Small intestine (tissue), 7 donors: ENCODE measurements around the gene VWA5B1. TPM values are rescaled to one million over a fixed set of nuclear protein-coding genes. Genes with fewer than 3 reads are reported as not detected.

ENCODE experiments used
- DNase-seq, 2 donors: peaks; one replicate each; pipeline versions ENCODE4 v3.0.0 to v3.0.0-alpha.2; 2013
- FAIRE-seq: peaks from 2 replicates; lab custom pipeline; 2012; peaks lifted over from hg19 to GRCh38; lab: Jason Lieb, UNC
- H3K27ac ChIP-seq, 3 donors: one replicate each; pipeline ENCODE4 v1.5.1; 2013; ENCODE audit warnings: low read length in 2 of 3, mild to moderate bottlenecking in 2 of 3, control low read depth in 1 of 3, inconsistent platforms in 1 of 3, low read depth in 1 of 3, moderate library complexity in 1 of 3
- H3K27me3 ChIP-seq, 3 donors: one replicate each; pipeline ENCODE4 v1.6.1; 2013; ENCODE audit warnings: low read length in 3 of 3, inconsistent platforms in 1 of 3; ENCODE audit not compliant: control insufficient read depth in 3 of 3, insufficient read depth in 3 of 3
- H3K36me3 ChIP-seq, 3 donors: one replicate each; pipeline ENCODE4 v1.6.1; 2013; ENCODE audit warnings: low read length in 3 of 3, inconsistent platforms in 1 of 3, low read depth in 1 of 3, mild to moderate bottlenecking in 1 of 3, moderate library complexity in 1 of 3; ENCODE audit not compliant: control insufficient read depth in 3 of 3, insufficient read depth in 2 of 3
- H3K4me1 ChIP-seq, 3 donors: one replicate each; pipeline ENCODE4 v1.6.1; 2013; ENCODE audit warnings: low read length in 2 of 3, inconsistent platforms in 1 of 3, low read depth in 1 of 3, mild to moderate bottlenecking in 1 of 3, moderate library complexity in 1 of 3; ENCODE audit not compliant: control insufficient read depth in 3 of 3, insufficient read depth in 2 of 3
- H3K4me3 ChIP-seq, 3 donors: one replicate each; pipeline ENCODE4 v1.5.1; 2013; ENCODE audit warnings: low read length in 3 of 3, control low read depth in 1 of 3, inconsistent platforms in 1 of 3, low read depth in 1 of 3, mild to moderate bottlenecking in 1 of 3, moderate library complexity in 1 of 3
- H3K9me3 ChIP-seq, 2 donors: one replicate each; pipeline ENCODE4 v1.6.1; 2013; ENCODE audit warnings: low read depth in 1 of 2, low read length in 1 of 2; ENCODE audit not compliant: control insufficient read depth in 2 of 2, insufficient read depth in 1 of 2
- WGBS, 3 donors: extraction: QIAGEN DNeasy Blood & Tissue Kit; methylation state at CpG; one replicate each; pipeline ENCODE4 v1.1.7; 2013; 5-methylcytosine and 5-hydroxymethylcytosine counted together
- polyA plus RNA-seq, 4 donors: library from polyadenylated mRNA; stranded (reverse) in 3 of 4; unstranded in 1 of 4; fragments of 200-250 nt in 3 of 4; fragments of 120-200 nt in 1 of 4; gene quantifications; one replicate each; pipeline versions ENCODE4 v1.2.1 to v1.2.3, GENCODE V29; 2013
- donor health status: healthy with polysubstance abuse.
- donor health status: control.
- donor health status: control.
- donor health status: Bipolar disorder and iron deficiency.
- donor health status: healthy.

VWA5B1 gene
- polyA plus RNA-seq, 4 donors = 0.01 to 1.5 TPM; not detected in 2

- H3K9me3 ChIP-seq = no peaks in the 10 kb centered on the region
- H3K4me3 ChIP-seq = peak overlapping the region in 1 of 3 donors; percentile 7
- H3K4me1 ChIP-seq = no peaks in the 10 kb centered on the region
- WGBS, 3 donors = 5 to 9% (median 7%) methylated on average over 21 to 59 of the region's 59 CpGs
- H3K27ac ChIP-seq = no peak overlapping the region
- DNase-seq = peak in 1 of 2 donors; percentile 50
- FAIRE-seq = no peak
- H3K36me3 ChIP-seq = no peaks in the 10 kb centered on the region
- peaks cover 0 to 31% (median 2%) of the 10 kb centered on the region in 3 donors for H3K27me3 ChIP-seq
Measured at GRCh38 chr1:20343149-20343937, 52.7 kb downstream of the VWA5B1 start.

GRCh38 chr1:20343938-20344302, 53.2 kb downstream of the VWA5B1 start:
- H3K36me3 ChIP-seq = no peaks in the 10 kb centered on the region
- peaks cover 0 to 29% (median 2%) of the 10 kb centered on the region in 3 donors for H3K27me3 ChIP-seq
- FAIRE-seq (no peak), DNase-seq (no peak)
- no peaks in the 10 kb centered on the region for H3K4me1 ChIP-seq
- H3K4me3 ChIP-seq = no peak overlapping the region
- H3K27ac ChIP-seq = no peak overlapping the region
- WGBS, 3 donors = 19 to 37% (median 29%) methylated on average over 10 of the region's 10 CpGs
- H3K9me3 ChIP-seq = no peaks in the 10 kb centered on the region

GRCh38 chr1:20344738-20345137, 54.1 kb downstream of the VWA5B1 start:
- WGBS, 3 donors = 59 to 70% (median 65%) methylated on average over 7 of the region's 7 CpGs
- Histone ChIP-seq H3K27ac (no peak overlapping the region), H3K4me1 (no peaks in the 10 kb centered on the region), H3K4me3 (no peak overlapping the region), H3K27me3 (peaks cover 0 to 29% (median 2%) of the 10 kb centered on the region in 3 donors), H3K36me3 (no peaks in the 10 kb centered on the region), H3K9me3 (no peaks in the 10 kb centered on the region)
- DNase-seq (no peak), FAIRE-seq (no peak)

GRCh38 chr1:20345419-20345818, 54.7 kb downstream of the VWA5B1 start:
- DNase-seq = no peak
- Histone ChIP-seq H3K9me3 (no peaks in the 10 kb centered on the region), H3K4me3 (no peak overlapping the region), H3K27ac (no peak overlapping the region), H3K4me1 (no peaks in the 10 kb centered on the region), H3K36me3 (no peaks in the 10 kb centered on the region), H3K27me3 (peaks cover 0 to 25% (median 2%) of the 10 kb centered on the region in 3 donors)
- FAIRE-seq = no peak
- 90 to 93% (median 92%) methylated on average over 13 of the region's 13 CpGs for WGBS, 3 donors

- peaks cover 0 to 24% (median 2%) of the 10 kb centered on the region in 3 donors for H3K27me3 ChIP-seq
- no peaks in the 10 kb centered on the region for H3K36me3 ChIP-seq
- H3K9me3 ChIP-seq = no peaks in the 10 kb centered on the region
- FAIRE-seq (no peak), DNase-seq (no peak)
- H3K4me3 ChIP-seq = no peak overlapping the region
- WGBS, 3 donors = 86 to 91% (median 88%) methylated on average over 1 of the region's 1 CpG
- no peak overlapping the region for H3K27ac ChIP-seq
- no peaks in the 10 kb centered on the region for H3K4me1 ChIP-seq
Measured at GRCh38 chr1:20346433-20346832, 55.8 kb downstream of the VWA5B1 start.

- H3K4me1 ChIP-seq = no peaks in the 10 kb centered on the region
- FAIRE-seq (no peak), DNase-seq (no peak)
- H3K36me3 ChIP-seq = no peaks in the 10 kb centered on the region
- H3K27ac ChIP-seq = no peak overlapping the region
- H3K27me3 ChIP-seq = peaks cover 0 to 19% (median 2%) of the 10 kb centered on the region in 3 donors
- H3K9me3 ChIP-seq = no peaks in the 10 kb centered on the region
- 89 to 98% (median 92%) methylated on average over 2 of the region's 2 CpGs for WGBS, 3 donors
- H3K4me3 ChIP-seq = no peak overlapping the region
Measured at GRCh38 chr1:20347699-20348098, 57.0 kb downstream of the VWA5B1 start.

- no peaks in the 10 kb centered on the region for H3K4me1 ChIP-seq
- H3K27me3 ChIP-seq = peaks cover 0 to 18% (median 2%) of the 10 kb centered on the region in 3 donors
- 81 to 91% (median 89%) methylated on average over 13 of the region's 13 CpGs for WGBS, 3 donors
- FAIRE-seq (no peak), DNase-seq (no peak)
- no peaks in the 10 kb centered on the region for H3K36me3 ChIP-seq
- no peaks in the 10 kb centered on the region for H3K9me3 ChIP-seq
- no peak overlapping the region for H3K4me3 ChIP-seq
- no peak overlapping the region for H3K27ac ChIP-seq
Measured at GRCh38 chr1:20348326-20348915, 57.7 kb downstream of the VWA5B1 start.

- Histone ChIP-seq H3K9me3 (no peaks in the 10 kb centered on the region), H3K4me1 (no peaks in the 10 kb centered on the region), H3K27ac (no peak overlapping the region), H3K36me3 (no peaks in the 10 kb centered on the region), H3K27me3 (peaks cover 0 to 11% (median 2%) of the 10 kb centered on the region in 3 donors), H3K4me3 (no peak overlapping the region)
- 80 to 95% (median 90%) methylated on average over 5 of the region's 5 CpGs for WGBS, 3 donors
- FAIRE-seq (no peak), DNase-seq (no peak)
Measured at GRCh38 chr1:20349561-20349960, 58.9 kb downstream of the VWA5B1 start.
